Embryonic facial prominence (tissue), 1 donor: Measurements from ENCODE around the gene MYRIP.

Experiments used
- DNase-seq: peaks from one replicate; pipeline ENCODE4 v3.0.0-alpha.2; 2016; ENCODE audit errors: extremely low spot score

Gene MYRIP

DNA sequence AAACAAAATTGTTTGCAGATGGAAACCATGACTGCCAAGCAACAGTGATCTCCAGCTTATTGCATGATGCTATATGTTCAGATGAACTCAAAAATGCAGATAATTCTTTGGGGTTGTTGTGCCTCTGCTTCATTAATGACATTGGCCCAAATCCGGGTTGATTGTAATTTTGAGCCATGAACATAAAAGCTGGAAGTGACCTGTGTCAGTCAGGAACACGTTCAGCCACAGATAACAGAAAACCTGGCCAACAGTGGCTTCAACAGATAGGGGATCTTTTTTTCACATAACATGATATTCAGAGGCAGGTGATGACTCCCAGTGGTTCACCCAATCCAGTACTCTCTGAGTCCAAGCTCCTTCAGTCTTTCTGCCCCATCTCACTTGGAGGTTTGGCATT lies 423.2 kb downstream of the MYRIP start:
- no peak for DNase-seq

DNA sequence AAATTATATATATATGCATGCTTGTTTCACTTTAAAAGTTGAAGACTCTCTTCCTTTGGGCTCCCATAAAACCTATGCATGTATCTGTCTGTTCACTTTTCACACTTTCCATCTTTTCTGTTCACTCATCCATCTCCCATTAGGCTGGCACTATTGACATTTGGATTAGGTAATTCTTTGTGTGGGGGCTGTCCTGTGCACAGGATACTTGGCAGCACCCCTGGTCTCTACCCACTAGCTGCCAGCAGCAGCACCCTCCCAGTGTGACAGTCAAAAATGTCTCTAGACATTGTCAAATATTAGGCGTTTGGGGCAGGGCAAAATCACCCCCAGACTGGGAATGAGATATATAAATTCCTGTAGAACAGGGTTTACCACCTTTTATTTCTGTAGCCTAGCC lies 427.8 kb downstream of the MYRIP start:
- no peak for DNase-seq

DNA sequence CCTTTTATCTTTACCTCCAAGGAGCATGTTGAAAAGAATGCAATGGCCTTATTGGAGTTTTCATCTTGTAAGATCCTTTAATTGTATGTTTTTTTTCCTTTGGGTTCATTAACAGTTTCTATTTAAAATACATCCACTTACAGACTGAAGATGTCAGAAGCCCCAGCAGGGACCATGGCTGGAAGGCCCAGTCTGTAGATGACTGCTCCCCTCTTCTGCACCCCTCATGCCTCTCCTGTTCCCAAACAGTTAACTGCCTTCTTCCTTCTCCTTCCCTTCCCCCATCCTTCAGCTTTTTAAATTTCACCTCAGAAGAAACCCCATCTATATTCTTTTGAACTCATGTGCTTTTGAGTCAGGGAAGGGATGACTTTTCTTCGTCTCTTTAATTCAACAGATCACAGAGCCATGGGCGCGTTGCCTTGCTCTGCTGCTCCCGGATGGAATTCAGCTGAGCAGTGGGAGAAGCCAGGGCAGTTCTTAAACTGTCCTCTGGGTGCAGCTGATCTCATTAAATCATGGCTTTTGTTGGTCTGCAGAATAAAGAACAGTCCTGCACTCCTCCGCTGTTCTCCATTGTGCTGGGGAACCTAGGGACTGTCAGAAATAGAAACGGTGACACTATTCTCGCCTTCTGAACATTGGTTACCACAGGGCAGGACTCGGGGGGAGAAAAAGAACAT lies 428.6 kb downstream of the MYRIP start:
- DNase-seq = no peak

DNA sequence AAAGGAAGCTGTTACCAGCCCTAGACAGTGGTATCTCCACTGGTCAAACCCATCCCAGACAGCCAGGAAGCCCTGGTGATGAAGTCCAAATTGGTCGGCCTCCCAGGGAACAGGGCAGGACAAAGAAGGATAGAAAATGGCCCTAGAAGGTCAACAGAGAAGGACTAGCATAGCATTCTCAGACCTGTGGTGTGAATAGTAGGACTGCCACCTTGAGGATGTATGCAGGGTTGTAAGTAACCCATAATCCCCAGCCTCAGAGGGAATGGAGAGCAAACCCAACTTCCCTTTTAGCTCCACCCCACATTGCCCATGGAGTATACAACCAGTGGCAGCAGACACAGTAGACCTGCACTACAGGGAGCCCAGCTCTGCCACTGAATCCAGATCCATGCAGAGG lies 431.5 kb downstream of the MYRIP start:
- DNase-seq = no peak

DNA sequence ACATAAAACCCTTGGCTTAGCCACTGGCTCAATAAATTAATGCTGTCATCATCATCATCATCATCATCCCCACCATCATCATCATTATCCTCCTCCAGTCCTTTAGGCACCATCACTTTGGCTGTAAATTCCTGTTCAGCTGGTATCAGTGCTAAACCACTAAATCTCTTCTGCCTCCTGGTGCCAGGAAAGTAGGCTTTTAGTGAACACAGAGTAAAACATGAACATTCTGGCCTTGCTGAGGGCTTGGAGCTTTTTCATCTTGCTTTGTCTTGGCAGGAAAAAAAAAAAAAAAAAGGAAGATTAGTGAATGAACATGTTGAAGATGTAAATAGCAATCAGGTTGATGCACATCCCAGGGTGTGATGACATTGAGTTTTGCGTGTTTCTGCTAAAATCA lies 432.8 kb downstream of the MYRIP start:
- no peak for DNase-seq

DNA sequence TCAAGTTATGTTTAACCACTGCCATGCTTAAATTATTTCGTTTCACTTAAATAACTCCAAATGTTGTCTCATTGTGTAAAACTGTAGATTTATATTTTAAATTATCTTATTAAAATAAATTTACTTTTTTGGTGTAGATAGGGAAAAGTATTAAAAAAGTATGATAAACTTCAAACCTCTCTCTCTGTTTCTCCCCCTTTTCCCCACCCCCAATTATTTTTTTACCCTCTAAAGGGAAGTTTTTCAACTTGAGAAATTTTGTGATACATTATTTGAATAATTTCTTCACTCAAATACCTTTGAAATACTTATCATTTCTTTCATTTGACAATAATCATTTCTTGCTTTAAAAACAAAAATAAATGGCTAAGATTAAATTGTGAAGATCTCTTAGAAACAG lies 433.2 kb downstream of the MYRIP start:
- no peak for DNase-seq

DNA sequence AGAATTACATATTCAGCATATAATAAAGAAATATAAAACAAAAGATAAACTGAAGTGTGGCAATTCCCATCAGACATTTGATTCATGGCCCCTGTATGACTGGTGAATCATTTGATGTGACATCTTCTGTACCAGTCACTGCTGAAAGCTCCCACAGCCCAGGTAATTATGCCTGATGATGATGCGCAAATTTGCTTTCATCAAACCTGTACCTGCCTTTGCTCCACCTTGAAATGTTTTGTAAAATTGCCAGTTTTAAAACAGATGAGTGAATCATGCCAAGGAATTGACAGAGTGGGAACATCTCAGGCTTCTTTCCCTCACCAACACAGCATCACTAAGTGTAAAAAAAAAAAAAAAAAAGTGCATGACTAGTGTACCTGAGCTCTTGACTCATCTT lies 433.6 kb downstream of the MYRIP start:
- DNase-seq = no peak

DNA sequence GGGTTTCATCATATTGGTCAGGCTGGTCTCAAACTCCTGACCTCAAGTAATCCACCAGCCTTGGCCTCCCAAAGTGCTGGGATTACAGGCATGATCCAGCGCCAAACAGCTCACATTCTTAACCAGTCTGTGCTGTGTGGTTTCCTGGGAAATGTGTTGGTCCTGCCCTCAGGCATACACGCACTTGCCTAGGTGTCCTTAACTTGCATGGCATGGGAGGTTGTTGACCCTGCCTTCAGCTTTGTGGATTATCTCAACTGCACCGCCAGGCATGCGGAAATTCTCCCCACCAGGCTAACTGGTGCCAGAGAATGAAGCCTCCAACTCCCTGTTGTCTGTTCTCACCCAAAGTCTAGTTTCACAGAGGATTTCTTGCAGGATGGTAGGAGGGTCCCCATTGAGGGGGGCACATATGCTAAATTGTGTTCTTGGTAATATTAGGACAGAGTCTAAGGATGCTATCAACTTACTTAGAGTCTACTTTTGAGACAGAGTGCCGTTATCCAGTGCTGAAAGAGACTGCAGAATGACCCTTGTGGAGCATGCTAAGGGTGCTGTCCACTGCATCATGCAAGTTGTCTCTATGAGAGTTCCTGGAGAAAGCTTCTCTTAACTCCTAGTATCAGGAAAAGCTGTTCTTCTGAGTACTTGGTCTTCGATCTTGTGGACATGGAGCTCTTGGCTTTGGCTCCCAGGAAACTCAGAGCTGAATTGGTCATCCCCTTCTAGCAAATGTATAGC lies 438.5 kb downstream of the MYRIP start:
- DNase-seq = no peak

DNA sequence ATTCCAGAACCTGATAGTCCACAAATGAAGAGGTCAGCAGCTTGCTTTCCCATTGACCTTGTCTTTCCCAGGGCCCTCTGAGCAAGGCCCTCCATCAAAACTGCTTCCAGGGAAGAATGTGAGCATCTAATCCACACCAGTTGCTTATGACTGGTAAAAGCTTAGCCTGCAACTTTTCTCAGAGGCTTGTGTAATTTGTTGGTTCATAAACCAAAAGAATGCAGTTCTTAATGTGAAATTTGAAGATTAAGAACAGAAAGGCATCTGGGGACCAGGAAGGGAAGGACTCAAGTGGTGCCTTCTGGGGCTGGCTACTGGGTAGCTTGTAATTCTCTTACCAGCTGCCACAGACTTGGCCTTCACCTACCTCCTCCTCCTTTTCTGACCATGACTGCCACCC lies 439.2 kb downstream of the MYRIP start:
- no peak for DNase-seq

DNA sequence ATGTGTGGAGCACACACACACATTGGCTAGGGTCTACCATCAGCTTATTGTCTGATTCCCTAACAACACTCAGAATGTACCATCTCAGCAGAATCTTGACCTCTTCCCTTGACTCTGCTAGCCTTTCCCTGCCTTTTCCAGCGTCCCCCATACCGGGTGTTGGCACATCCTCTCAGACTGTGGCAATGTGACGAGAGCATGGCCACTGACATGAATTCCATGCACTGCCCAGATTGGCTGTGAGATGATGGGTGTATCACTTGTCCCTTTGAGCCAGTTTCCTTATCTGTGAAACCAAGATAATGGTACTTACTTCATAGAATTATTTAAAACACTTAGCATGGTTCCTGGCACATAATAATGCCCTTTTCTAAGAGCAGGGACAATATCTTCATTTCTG lies 439.8 kb downstream of the MYRIP start:
- no peak for DNase-seq

DNA sequence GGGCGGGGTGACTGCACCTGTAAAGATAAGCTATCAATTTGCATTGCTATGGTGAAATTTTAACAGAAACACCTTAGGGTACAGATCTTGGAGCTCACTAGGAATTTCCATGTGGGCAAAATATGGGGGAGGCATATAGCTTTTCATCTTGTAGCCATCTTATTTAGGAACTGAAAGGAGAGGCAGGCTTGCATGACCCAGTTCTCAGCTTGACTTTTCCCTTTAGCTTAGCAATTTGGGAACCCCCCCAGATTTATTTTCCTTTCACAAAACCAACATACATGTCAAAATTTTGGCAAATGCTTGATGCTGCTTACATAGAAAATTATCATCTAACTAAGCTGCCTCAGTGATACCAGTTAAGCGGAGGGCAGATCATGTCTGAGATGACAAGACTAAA lies 445.1 kb downstream of the MYRIP start:
- DNase-seq = no peak

DNA sequence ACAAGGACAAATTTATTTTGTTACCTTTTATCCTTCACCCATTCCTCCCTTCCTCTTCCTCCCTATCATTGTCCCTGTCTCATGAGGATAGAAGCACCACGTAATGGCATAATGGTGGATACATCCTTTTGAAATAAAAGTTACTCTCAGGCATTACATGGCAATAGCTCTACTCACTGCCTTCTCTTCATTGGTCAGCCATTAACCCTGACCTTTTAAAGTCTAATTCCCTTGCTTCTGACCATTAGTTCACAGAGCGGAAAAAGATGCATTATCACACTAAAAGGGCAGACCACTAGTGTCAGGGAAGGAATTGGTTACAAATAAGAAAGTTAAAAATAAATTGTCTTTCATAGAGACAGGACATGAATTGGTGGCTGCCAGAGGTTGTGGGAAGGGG lies 445.5 kb downstream of the MYRIP start:
- no peak for DNase-seq

DNA sequence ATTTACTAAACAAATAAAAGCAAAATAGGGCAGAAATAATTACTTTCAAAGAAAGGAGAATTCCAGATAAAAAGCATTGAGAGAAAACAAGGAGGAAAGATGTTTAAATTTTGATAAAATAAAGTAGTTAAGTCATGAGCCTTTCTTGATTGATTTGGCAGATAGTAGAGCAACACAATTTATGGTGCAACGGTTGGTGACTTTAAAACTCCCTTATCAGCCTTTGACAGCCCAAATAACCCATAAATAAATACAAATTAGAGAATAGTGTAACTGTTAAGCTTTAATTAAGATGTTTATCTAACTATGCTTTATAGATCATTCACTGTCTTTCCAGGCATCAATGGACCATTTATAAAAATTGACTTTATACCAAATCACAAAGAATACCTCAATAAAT lies 446.1 kb downstream of the MYRIP start:
- DNase-seq = no peak

DNA sequence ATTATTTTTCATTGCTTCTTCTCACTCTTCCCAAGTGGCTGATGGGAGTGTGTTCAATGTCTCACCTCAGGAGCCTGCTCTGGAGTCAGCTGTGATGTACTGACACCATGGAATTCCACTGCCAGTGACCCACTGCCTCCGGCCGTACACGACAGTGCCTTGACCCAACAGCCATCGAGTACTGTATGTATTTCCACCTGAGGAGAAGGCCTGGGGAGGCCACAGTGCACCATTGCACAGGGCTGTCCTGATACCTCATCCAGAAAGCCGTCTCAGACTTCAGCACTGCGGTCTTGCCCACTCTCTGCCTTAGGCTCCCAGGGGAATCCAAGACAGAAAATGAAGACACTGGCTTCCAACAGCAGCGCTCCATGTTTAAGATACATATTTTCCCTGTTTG lies 448.7 kb downstream of the MYRIP start:
- DNase-seq = no peak

DNA sequence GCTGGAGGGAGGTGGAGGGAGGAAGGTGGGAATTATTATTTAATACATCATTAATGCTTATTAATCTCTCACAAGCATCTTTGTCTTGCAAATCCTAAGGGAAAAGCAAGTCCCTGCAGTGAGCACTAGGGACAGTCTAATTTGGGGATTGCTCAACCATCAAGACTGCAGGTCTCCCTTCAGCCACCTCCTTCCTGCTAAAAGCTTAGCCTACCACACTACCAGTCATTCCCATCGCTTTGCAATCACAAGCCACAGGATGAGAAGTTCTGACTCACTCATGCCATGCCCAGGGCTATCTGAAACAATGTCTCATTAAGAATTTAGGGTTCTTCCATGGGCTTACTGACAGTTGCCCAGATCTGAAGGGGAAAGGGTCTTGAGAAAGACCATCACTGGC lies 449.1 kb downstream of the MYRIP start:
- DNase-seq = no peak

DNA sequence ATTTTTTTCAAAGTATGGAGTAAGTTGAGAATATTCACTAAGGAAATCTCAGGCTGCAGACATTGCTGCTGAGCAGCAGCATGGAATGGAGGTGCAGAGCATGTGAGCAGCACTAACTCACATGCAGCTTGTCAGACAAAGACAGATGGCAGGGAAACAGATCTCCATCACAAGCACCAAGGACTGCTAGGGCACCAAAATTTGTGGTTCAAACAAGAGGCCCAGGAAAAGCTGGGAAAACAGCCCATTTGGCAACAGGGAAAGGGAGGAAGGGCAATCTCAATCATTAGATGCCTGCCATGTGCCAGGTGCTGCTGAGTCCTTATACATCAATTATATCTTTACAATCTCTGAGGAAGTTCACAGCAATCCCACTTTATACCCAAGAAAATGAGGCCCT lies 452.9 kb downstream of the MYRIP start:
- no peak for DNase-seq

DNA sequence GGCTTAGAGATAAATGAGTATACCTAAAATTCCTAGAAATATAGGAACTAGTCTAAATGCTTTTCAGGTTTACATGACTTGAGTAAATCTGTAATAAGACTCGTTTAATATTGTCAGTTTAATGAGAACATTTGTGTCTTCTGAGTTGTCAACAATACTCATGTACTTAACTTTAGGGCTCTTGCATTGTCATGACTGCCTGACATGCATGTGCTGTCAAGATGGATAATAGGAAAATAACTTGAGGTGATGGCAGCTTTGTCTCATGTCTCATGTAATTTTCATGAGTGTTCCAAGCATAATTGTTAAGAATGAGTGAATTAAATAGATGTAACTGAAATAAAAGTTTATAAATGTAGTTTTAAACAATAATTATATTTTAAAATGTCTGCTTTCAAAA lies 455.0 kb downstream of the MYRIP start:
- DNase-seq = no peak

DNA sequence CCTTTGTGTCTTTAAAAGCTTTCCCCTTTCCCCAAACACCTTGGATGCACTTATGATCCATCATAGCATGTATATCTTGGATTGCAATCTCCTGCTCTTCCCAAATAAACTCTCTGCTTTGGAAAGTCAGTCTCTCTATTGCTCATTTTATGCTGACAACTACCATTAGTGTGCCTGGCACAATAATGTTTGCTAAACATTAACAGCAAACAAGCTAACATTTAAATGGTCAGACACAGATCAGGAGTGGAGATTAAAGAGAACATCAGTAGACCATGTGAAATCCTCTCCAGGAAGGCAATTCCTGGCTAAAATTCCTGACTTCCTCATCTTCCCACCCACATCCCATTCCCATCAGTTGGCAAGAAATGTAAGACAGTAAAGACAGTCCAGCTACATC lies 455.8 kb downstream of the MYRIP start:
- no peak for DNase-seq

DNA sequence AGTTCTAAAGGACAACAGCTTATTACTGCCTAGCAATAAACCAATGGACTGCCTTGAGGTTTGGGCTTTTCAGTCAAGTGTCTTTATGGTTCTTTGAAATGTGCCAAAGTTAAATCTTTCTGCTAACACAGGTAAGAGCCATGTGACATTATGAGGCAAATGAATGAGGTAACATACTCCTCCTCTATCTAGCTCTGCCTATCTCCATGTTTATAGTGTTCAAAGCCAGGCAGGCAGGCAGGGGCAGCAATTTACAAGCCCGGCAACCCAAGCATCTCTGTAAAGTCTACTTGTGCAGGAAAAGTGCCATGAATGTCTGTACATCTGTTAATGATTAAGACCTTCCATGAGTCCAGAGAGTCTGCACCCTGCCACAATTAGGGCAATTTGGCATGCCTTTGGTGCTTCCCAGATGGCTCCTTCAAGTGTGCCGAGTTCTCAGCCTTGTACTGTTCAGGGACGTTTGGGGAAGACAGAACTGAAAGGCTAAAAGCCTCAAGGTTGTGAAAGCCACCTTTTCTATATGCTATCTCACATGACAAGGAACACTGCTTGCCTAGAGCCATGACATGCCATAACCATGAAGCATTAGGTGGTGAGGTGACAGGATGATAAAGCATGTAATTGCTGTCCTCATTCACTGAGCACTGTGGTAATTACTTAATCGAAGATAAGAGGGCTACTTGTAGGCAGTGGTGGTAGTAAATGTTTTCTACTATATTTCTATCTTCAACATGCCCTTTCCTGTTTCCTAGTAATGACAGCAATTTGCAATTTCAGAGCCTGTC lies 458.7 kb downstream of the MYRIP start:
- DNase-seq = no peak

DNA sequence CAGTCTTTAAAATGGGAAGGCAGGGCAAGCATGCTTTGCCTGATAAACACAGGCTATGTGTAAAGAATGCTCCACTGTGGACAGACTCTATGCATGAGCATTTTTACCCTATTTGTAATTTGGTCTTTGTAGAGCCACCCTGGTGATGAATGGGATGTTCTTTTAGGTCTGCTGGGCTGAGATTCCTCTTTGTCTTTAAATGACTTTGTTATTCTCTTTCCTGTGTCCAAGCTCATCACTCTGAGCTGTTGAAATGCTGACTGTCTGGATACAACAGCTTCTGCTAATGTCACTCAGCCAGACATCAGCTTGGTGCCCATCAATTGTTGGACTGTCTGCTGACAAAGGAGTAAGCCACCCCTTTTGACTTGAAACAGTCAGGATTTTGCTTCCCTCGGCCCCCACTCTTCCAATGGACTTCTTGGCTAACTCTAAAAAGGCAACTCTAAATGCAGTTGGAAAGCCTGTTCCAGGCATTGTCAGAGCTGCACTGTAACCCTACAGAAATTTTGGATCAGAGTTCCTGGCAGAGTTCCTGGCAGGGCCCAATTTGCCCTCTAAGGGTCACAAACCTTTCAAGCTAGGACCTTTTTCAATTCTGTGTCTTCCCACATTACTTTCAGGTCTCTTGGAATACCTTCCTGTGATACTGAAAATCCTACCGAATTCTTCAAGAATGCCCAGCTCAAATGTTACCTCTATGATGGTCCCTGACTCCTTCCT lies 459.6 kb downstream of the MYRIP start:
- no peak for DNase-seq

DNA sequence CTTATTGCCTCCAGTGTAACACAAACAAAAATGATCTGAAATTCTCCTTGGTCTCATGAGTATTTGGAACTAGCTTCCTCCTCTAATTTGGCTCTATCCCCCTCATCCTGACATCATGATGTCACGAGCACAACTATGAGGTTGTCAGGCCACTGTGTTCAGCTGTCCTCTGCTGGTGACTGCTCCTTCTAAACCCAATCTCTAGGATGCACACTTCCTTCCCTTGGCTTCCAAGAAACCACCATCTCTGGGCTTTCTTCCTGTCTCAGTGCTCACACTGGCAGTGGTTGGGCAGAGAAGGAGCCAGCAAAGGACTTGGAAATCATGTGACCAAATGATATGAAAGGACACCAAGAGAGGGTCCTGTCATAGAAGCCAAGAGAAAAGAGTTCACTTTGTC lies 469.4 kb downstream of the MYRIP start:
- no peak for DNase-seq

DNA sequence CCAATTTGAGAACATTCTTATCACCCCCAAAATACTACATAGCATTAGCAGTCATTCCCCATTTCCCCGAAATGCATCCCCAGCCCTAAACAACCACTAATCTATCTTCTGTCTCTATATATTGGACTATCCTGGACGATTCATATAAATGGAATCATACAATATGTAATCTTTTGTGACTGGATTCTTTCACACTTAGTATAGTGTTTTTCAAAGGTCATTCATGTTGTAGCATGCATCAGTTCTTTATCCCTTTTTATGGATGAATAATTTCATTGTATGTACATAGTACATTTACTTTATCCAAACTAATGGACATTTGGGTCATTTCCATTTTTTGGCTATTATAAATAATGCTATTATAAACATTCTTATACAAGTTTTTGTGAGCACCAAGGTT lies 472.6 kb downstream of the MYRIP start:
- DNase-seq = no peak
